Parathyroid adenoma (tissue), 2 donors: ENCODE measurements around the gene PER3.
A peak's percentile ranks its signal among the peaks of the same experiment; 100 is the strongest.
"Not testable (repeated sequence)": the region's sequence is repeated elsewhere in the genome, so short reads cannot be mapped to it uniquely, and the experiment has no call there.

Experiments
- H2AFZ ChIP-seq: fragments of 300-600 bp; sonication (generic); one replicate; pipeline ENCODE4 v1.7.0; 2017; ENCODE audit warnings: antibody characterized with exemption, mild to moderate bottlenecking
- H3K27ac ChIP-seq: fragments of 300-600 bp; sonication (generic); one replicate; pipeline ENCODE4 v1.7.0; 2017
- H3K27me3 ChIP-seq: fragments of 300-600 bp; sonication (generic); one replicate; pipeline ENCODE4 v1.7.0; 2017; ENCODE audit warnings: low read length; ENCODE audit not compliant: control insufficient read depth, insufficient read depth
- H3K36me3 ChIP-seq: fragments of 300-600 bp; sonication (generic); one replicate; pipeline ENCODE4 v1.7.0; 2017; ENCODE audit warnings: low read length; ENCODE audit not compliant: control insufficient read depth, insufficient read depth
- H3K4me1 ChIP-seq: fragments of 300-600 bp; sonication (generic); one replicate; pipeline ENCODE4 v1.7.0; 2017; ENCODE audit warnings: control low read depth
- H3K4me2 ChIP-seq: fragments of 300-600 bp; sonication (generic); one replicate; pipeline ENCODE4 v1.7.0; 2017; ENCODE audit warnings: low read length
- H3K4me3 ChIP-seq: fragments of 300-600 bp; sonication (generic); one replicate; pipeline ENCODE4 v1.7.0; 2017; ENCODE audit warnings: low read depth, low read length
- H3K79me2 ChIP-seq: fragments of 300-600 bp; sonication (generic); one replicate; pipeline ENCODE4 v1.7.0; 2017; ENCODE audit warnings: control low read depth
- H3K9ac ChIP-seq: fragments of 300-600 bp; sonication (generic); one replicate; pipeline ENCODE4 v1.7.0; 2017; ENCODE audit warnings: mild to moderate bottlenecking
- H3K9me3 ChIP-seq: fragments of 300-600 bp; sonication (generic); one replicate; pipeline ENCODE4 v1.7.0; 2017; ENCODE audit warnings: low read length; ENCODE audit not compliant: control insufficient read depth
- TF ChIP-seq, protein P1 (sequence below): fragments of 300-600 bp; sonication (generic); IDR thresholded peaks from one replicate; pipeline ENCODE4 v1.7.0; 2017; ENCODE audit warnings: antibody characterized with exemption, mild to moderate bottlenecking
- donor health status: primary hyperparathyroidism.

The PER3 gene

GRCh38 chr1:7785108-7785507 is 1.0 kb downstream of the PER3 start:
- peak overlapping the region; percentile 70 for H3K4me3 ChIP-seq
- H3K4me2 ChIP-seq = peak overlapping the region; percentile 90
- TF ChIP-seq, protein P1, sequence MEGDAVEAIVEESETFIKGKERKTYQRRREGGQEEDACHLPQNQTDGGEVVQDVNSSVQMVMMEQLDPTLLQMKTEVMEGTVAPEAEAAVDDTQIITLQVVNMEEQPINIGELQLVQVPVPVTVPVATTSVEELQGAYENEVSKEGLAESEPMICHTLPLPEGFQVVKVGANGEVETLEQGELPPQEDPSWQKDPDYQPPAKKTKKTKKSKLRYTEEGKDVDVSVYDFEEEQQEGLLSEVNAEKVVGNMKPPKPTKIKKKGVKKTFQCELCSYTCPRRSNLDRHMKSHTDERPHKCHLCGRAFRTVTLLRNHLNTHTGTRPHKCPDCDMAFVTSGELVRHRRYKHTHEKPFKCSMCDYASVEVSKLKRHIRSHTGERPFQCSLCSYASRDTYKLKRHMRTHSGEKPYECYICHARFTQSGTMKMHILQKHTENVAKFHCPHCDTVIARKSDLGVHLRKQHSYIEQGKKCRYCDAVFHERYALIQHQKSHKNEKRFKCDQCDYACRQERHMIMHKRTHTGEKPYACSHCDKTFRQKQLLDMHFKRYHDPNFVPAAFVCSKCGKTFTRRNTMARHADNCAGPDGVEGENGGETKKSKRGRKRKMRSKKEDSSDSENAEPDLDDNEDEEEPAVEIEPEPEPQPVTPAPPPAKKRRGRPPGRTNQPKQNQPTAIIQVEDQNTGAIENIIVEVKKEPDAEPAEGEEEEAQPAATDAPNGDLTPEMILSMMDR = no peak
- no peaks in the 10 kb centered on the region for H3K79me2 ChIP-seq
- no peaks in the 10 kb centered on the region for H3K4me1 ChIP-seq
- H3K27ac ChIP-seq = no peak overlapping the region
- H3K9me3 ChIP-seq = no peaks in the 10 kb centered on the region
- H3K9ac ChIP-seq = no peak overlapping the region
- H2AFZ ChIP-seq = no peak overlapping the region
- H3K36me3 ChIP-seq = no peaks in the 10 kb centered on the region
- no peaks in the 10 kb centered on the region for H3K27me3 ChIP-seq

GRCh38 chr1:7786795-7787194 is 2.7 kb downstream of the PER3 start:
- Histone ChIP-seq H3K4me3 (no peak overlapping the region), H3K27ac (no peak overlapping the region), H3K4me1 (no peaks in the 10 kb centered on the region), H2AFZ (no peak overlapping the region), H3K27me3 (no peaks in the 10 kb centered on the region), H3K4me2 (no peak overlapping the region), H3K79me2 (no peaks in the 10 kb centered on the region), H3K9me3 (no peaks in the 10 kb centered on the region), H3K9ac (no peak overlapping the region), H3K36me3 (no peaks in the 10 kb centered on the region)
- TF ChIP-seq, protein P1 = no peak

GRCh38 chr1:7789828-7790227 is 5.7 kb downstream of the PER3 start:
- no peak overlapping the region for H2AFZ ChIP-seq
- no peaks in the 10 kb centered on the region for H3K9me3 ChIP-seq
- H3K4me2 ChIP-seq = no peak overlapping the region
- TF ChIP-seq, protein P1 = no peak
- H3K79me2 ChIP-seq = no peaks in the 10 kb centered on the region
- no peak overlapping the region for H3K9ac ChIP-seq
- no peak overlapping the region for H3K27ac ChIP-seq
- no peaks in the 10 kb centered on the region for H3K36me3 ChIP-seq
- H3K4me1 ChIP-seq = no peaks in the 10 kb centered on the region
- H3K4me3 ChIP-seq = no peak overlapping the region
- H3K27me3 ChIP-seq = no peaks in the 10 kb centered on the region

GRCh38 chr1:7791027-7791426 is 6.9 kb downstream of the PER3 start:
- not testable (repeated sequence) for H3K4me3 ChIP-seq, H3K9me3 ChIP-seq, H3K9ac ChIP-seq, H3K27ac ChIP-seq, H3K4me2 ChIP-seq, H2AFZ ChIP-seq, H3K79me2 ChIP-seq, H3K4me1 ChIP-seq, H3K27me3 ChIP-seq, H3K36me3 ChIP-seq

- Histone ChIP-seq H3K4me2 (no peak overlapping the region), H3K9me3 (no peaks in the 10 kb centered on the region), H3K4me1 (no peaks in the 10 kb centered on the region), H3K27ac (no peak overlapping the region), H3K79me2 (no peaks in the 10 kb centered on the region), H3K4me3 (no peak overlapping the region), H3K27me3 (no peaks in the 10 kb centered on the region), H3K36me3 (no peaks in the 10 kb centered on the region), H3K9ac (no peak overlapping the region), H2AFZ (no peak overlapping the region)
- TF ChIP-seq, protein P1 = no peak
These were observed 11.3 kb downstream of the PER3 start for GRCh38 chr1:7795406-7795805.
